Measurements from ENCODE around the gene MLANA.

Gene MLANA

GRCh38 chr9:5908918-5909317, 18.2 kb downstream of the MLANA start:
- DNase-seq = no peak

DNA sequence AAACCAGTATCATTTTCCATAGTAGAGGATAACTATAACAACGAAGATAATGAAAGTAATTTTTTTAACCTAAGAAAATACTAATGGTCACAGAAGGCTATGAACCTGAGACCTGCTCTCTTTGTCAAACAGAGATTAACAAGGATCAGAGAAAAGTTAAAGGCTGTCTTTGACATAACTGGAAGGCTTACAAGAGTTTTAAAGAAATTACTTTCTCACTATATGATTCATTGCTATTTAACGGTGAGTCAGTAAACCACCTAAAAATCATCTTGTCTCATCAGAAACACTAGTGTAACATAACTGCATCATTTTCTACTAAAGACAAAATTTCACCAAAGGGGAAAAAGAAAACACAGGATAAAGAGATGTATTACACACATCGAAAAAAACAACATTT, 19.3 kb downstream of the MLANA start:
- DNase-seq = no peak

DNA sequence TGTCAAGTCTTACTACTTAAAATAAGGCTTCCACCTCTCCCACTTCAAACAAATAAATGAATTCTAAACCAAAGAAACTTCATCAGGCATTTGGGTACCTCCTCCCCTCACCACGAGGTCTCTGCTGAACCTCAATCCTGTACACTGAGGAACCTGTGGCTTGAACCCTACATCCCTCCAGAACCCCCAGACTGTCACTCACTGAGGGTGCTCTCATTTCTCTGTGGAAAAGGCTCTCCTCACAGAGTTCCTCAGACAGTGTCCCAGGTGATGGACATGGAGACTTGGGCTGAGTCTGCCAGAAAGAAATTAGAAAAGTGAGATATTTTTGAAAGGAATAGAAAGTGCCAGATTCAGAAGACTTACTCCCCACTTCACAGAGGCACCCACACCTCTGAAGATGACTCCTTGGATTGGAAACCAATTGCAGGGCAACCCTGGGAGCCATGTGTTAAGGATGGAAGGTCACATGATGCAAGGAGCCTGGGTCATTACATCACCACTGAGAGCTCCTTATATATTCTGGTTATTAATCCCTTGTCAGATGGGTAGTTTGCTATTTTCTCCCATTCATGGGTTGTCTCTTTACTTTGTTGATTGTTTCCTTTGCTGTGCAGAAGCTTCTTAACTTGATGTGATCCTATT, 19.8 kb downstream of the MLANA start:
- DNase-seq = no peak

GRCh38 chr9:5915438-5915837, 24.7 kb downstream of the MLANA start:
- no peak for DNase-seq

- no peak for DNase-seq
Measured at GRCh38 chr9:5917273-5917672, 26.6 kb downstream of the MLANA start.

DNA sequence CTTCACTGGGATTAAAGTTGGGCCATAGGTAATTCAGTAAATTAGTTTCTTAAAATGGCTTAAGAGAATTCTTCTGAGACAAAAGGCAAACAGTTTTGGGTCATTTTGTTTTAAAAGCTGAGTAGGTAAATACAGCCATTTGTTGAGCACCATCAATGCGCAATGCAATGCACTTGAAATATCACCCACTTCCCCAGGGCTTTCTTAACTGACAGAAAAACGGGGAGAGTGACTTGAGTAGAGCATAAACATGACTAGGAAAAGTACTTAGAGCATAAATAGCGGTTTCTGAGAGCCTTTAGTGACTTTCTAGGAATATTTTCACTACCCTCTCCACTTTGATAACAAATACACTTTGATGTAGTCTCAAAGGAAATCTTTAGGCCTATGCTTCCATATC, 27.2 kb downstream of the MLANA start:
- DNase-seq = no peak

DNA sequence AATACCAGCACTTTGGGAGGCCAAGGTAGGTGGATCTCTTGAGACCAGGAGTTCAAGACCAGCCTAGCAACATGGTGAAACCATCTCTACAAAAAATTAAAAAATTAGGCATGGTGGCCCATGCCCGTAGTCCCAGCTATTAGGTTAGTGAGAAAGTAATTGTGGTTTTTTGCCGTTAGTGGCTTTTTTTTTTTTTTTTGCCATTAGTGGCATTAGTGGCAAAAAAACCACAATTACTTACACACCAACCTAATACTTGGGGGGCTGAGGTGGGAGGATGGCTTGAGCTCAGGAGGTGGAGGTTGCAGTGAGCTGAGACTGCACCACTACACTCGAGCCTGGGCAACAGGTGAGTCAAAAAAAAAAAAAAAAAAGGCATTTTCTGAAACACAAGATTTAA, 27.8 kb downstream of the MLANA start:
- DNase-seq = no peak

- DNase-seq = no peak
Measured at GRCh38 chr9:5920860-5921328, 30.2 kb downstream of the MLANA start.

GRCh38 chr9:5922192-5922591, 31.5 kb downstream of the MLANA start:
- DNase-seq = no peak

- DNase-seq = no peak
Measured at GRCh38 chr9:5931657-5932056, 41.0 kb downstream of the MLANA start.

- DNase-seq = no peak
Measured at GRCh38 chr9:5938449-5938848, 47.8 kb downstream of the MLANA start.

DNA sequence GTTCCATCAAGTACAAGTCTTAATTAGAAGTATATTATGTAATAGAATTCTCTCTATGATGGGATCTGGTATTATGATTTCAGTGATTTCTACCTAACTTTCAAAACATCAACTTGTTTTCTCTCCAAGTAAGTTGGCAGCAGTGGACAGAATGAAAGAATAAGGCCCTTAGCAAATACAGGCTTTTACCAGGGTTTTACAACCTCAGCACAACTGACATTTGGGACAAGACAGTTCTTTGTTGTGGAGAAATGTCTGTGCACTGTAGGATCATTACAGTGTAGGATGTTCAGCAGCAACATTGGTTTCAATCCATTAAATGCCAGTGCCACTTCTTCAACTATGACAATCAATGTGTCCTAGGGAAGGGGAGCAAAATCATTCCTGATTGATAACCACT, 48.8 kb downstream of the MLANA start:
- no peak for DNase-seq

DNA sequence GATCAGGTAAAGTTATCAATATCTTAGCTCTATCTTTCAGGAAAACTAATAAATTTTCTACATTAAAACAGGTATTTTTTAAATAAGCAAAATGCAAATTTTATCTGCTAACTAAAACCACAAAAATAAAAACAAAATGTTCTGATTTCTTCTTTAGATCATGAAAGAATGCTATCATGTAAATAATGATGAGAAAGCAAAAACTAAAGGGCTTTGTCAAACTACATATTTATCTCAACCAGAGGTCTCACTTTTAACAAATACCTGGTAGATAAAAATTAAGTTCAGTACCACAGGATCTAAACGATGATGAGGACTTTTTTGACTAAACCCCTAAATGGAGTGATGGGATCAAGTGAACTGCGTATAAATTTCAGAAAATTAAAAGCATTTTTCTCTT, 50.5 kb downstream of the MLANA start:
- no peak for DNase-seq

DNA sequence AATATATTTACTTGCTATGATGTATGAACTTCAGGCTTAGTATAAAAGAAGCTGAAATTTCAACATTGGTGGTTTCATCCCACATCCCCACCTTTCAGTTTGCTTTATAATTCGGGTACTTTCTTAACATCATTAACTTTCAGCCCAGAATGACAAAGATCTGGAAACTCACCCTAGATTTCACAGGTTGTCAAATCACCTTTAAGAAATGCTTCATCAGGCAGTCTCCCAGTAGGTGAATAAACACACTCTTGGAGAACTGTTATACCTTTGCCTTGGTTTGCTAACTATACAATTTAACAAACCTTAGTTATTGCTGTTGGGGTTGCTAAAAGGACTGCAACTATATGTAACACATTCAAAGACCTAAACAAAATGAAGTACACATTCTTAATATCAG, 54.4 kb downstream of the MLANA start:
- DNase-seq = no peak

- peak; percentile 8 for DNase-seq
Measured at GRCh38 chr9:5947912-5948311, 57.2 kb downstream of the MLANA start.

DNA sequence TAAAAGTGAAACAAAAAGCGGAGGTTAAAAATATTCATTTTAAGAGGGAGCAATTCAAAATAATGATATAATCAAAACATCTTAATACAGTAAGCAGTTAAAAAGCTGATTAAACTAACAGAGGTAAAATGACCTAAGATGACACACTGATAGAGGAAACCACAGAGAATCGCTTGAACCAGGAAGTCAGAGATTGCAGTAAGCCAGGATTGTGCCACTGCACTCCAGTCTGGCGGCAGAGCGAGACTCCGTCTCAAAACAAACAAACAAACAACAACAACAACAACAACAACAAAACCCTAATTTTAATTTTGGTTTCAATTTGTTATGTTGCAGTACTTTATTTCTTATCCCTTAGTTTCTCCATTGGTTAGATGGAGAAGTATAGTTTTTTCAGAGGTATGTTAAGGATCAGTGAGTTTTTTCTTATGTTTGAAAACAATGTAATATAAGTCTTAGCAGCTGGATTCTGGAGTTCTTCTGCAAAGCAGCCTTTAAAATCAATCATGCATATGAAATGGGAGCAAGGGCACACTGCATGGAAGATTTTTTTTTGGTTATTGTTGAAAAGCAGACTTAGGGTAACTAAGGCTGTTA, 58.5 kb downstream of the MLANA start:
- DNase-seq = peak; percentile 65

- no peak for DNase-seq
Measured at GRCh38 chr9:5950261-5950660, 59.6 kb downstream of the MLANA start.

GRCh38 chr9:5951686-5952211, 61.1 kb downstream of the MLANA start:
- no peak for DNase-seq

GRCh38 chr9:5953743-5954707, 63.3 kb downstream of the MLANA start:
- DNase-seq = peak; percentile 59

DNA sequence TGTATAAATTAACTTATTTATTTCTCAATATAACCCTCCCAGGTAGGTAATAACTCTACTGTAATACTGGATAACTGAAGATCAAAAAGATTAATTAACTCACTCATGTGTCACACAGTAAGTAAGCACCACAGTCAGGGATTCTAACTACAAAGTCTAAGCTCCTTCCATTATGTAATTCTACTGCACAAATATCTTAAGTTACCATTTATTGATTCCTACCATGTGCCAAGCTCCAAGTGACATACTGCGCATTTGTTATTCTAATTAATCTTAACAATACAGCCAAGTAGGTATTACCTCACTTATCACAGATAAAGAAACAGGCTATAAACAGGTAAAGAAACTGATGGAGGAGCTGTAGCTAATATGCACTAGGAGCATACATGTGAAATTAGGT, 66.5 kb downstream of the MLANA start:
- no peak for DNase-seq

DNA sequence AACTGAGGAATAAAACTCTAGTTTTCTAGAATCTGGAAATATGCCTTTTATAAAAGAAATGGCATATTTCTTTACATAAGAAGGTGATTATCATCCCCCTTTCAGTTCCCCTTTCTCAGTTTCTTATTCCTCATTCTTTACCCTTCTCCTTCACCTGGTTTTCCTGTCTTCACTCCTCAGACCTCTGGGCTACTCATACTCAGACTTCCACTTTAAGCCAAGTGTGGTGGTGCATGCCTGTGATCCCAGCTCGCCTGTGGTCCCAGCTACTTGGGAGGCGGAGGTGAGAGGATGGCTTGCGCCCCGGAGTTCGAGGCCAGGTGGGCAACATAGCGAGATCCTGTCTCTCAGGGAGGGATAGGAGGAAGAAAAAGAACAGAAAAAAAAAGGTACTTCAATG, 67.6 kb downstream of the MLANA start:
- no peak for DNase-seq
